ENCODE measurements around the gene NUP50. TPM values are rescaled to one million over a fixed set of nuclear protein-coding genes. Genes with fewer than 3 reads are reported as not detected.

NUP50 gene
- total RNA-seq, 1 donor from 2014 or later, result 103 TPM

GRCh38 chr22:45164270-45165088 is 754 bp downstream of the NUP50 start:
- Mint-ChIP-seq H3K9me3 (ENCODE audit: unreplicated experiment) (no peaks in the 10 kb centered on the region), H3K27me3 (ENCODE audit: unreplicated experiment) (peaks cover 8% of the 10 kb centered on the region), H3K27ac (ENCODE audit: unreplicated experiment) (peak overlapping the region; percentile 94), H3K36me3 (ENCODE audit: low read depth, unreplicated experiment) (peaks cover 19% of the 10 kb centered on the region), H3K4me3 (ENCODE audit: unreplicated experiment) (peak overlapping the region; percentile 98), H3K4me1 (ENCODE audit: unreplicated experiment) (peaks cover 31% of the 10 kb centered on the region)
- no peak for TF ChIP-seq CTCF (IDR thresholded peaks at IDR 0.05; ENCODE audit: unreplicated experiment)
- DNase-seq (ENCODE audit: low spot score), result peak; percentile 47

GRCh38 chr22:45166932-45167331 is 3.2 kb downstream of the NUP50 start:
- H3K4me1 Mint-ChIP-seq (ENCODE audit: unreplicated experiment), result peaks cover 19% of the 10 kb centered on the region
- peaks cover 8% of the 10 kb centered on the region for H3K27me3 Mint-ChIP-seq (ENCODE audit: unreplicated experiment)
- DNase-seq (ENCODE audit: low spot score), result no peak
- H3K36me3 Mint-ChIP-seq (ENCODE audit: low read depth, unreplicated experiment), result peaks cover 38% of the 10 kb centered on the region
- no peaks in the 10 kb centered on the region for H3K9me3 Mint-ChIP-seq (ENCODE audit: unreplicated experiment)
- H3K4me3 Mint-ChIP-seq (ENCODE audit: unreplicated experiment), result no peak overlapping the region
- no peak for TF ChIP-seq CTCF (IDR thresholded peaks at IDR 0.05; ENCODE audit: unreplicated experiment)
- H3K27ac Mint-ChIP-seq (ENCODE audit: unreplicated experiment), result peak overlapping the region; percentile 4

- H3K27me3 Mint-ChIP-seq (ENCODE audit: unreplicated experiment), result peaks cover 1% of the 10 kb centered on the region
- H3K4me3 Mint-ChIP-seq (ENCODE audit: unreplicated experiment), result no peak overlapping the region
- peaks cover 14% of the 10 kb centered on the region for H3K4me1 Mint-ChIP-seq (ENCODE audit: unreplicated experiment)
- H3K36me3 Mint-ChIP-seq (ENCODE audit: low read depth, unreplicated experiment), result peaks cover 46% of the 10 kb centered on the region
- H3K27ac Mint-ChIP-seq (ENCODE audit: unreplicated experiment), result no peak overlapping the region
- no peak for DNase-seq (ENCODE audit: low spot score)
- TF ChIP-seq CTCF (IDR thresholded peaks at IDR 0.05; ENCODE audit: unreplicated experiment), result no peak
- H3K9me3 Mint-ChIP-seq (ENCODE audit: unreplicated experiment), result no peaks in the 10 kb centered on the region
Measured at GRCh38 chr22:45169591-45170466, 6.1 kb downstream of the NUP50 start.

- TF ChIP-seq CTCF (IDR thresholded peaks at IDR 0.05; ENCODE audit: unreplicated experiment), result no peak
- no peak overlapping the region for H3K27ac Mint-ChIP-seq (ENCODE audit: unreplicated experiment)
- DNase-seq (ENCODE audit: low spot score), result no peak
- H3K9me3 Mint-ChIP-seq (ENCODE audit: unreplicated experiment), result no peaks in the 10 kb centered on the region
- no peak overlapping the region for H3K4me3 Mint-ChIP-seq (ENCODE audit: unreplicated experiment)
- H3K36me3 Mint-ChIP-seq (ENCODE audit: low read depth, unreplicated experiment), result peaks cover 46% of the 10 kb centered on the region
- H3K27me3 Mint-ChIP-seq (ENCODE audit: unreplicated experiment), result no peaks in the 10 kb centered on the region
- peaks cover 7% of the 10 kb centered on the region for H3K4me1 Mint-ChIP-seq (ENCODE audit: unreplicated experiment)
Measured at GRCh38 chr22:45171830-45172229, 8.1 kb downstream of the NUP50 start.

All from endothelial cell (in vitro differentiated cells).